B cell (primary cell): ENCODE results near the gene CST5. TPM values are rescaled to one million over a fixed set of nuclear protein-coding genes. Genes with fewer than 3 reads are reported as not detected.

Experiments
- ATAC-seq: fragments of 200-7000 bp; cut with Tn5 transposase; one replicate; pipeline ENCODE4 v1.10.0; 2021; ENCODE audit warnings: low read depth, mild to moderate bottlenecking, moderate number of reproducible peaks, moderate library complexity
- CTCF ChIA-PET: fragments of 350-600 bp; sonication (Branson Sonifier 250); formaldehyde crosslinking; loops from one replicate; lab custom pipeline; 2021; ENCODE audit warnings: antibody characterized with exemption, inconsistent platforms; lab: Charles Lee
- POLR2A ChIA-PET: fragments of 350-600 bp; sonication (Branson Sonifier 250); formaldehyde crosslinking; loops from one replicate; lab custom pipeline; 2021; ENCODE audit warnings: antibody characterized with exemption; lab: Charles Lee
- DNase-seq: peaks from one replicate; pipeline ENCODE4 v3.0.0; 2013
- H2AFZ ChIP-seq: 2 replicates; pipeline ENCODE4 v1.6.1; 2012; ENCODE audit warnings: mild to moderate bottlenecking, low read depth, low read length; ENCODE audit not compliant: insufficient read depth, poor library complexity, severe bottlenecking
- H3K27ac ChIP-seq, 2 donors: 1 replicate in 1 of 2; 2 replicates in 1 of 2; pipeline ENCODE4 v1.5.1; 2012 to 2013; ENCODE audit warnings: low read length in 2 of 2, mild to moderate bottlenecking in 2 of 2, moderate library complexity in 1 of 2
- H3K27me3 ChIP-seq, 4 experiments: fragments of 200-600 bp in 1 of 4; sonication (generic) in 1 of 4; replicated peaks in 1 of 4; 1 replicate in 2 of 4; 2 replicates in 2 of 4; pipeline versions ENCODE4 v1.6.1 to v1.7.0; 2013 to 2016; ENCODE audit warnings: low read length in 3 of 4, mild to moderate bottlenecking in 2 of 4, mixed read lengths in 1 of 4, moderate library complexity in 1 of 4; ENCODE audit not compliant: insufficient read depth in 4 of 4, control insufficient read depth in 3 of 4; ENCODE audit errors: control extremely low read depth in 1 of 4
- H3K36me3 ChIP-seq, 2 experiments: replicated peaks in 1 of 2; 1 replicate in 1 of 2; 2 replicates in 1 of 2; pipeline versions ENCODE4 v1.6.1 to v1.7.1; 2013; ENCODE audit warnings: low read length in 1 of 2; ENCODE audit not compliant: insufficient read depth in 2 of 2, control insufficient read depth in 1 of 2; ENCODE audit errors: control extremely low read depth in 1 of 2, extremely low read depth in 1 of 2
- H3K4me1 ChIP-seq, 2 donors: fragments of 200-600 bp in 1 of 2; sonication (generic) in 1 of 2; 1 replicate in 1 of 2; 2 replicates in 1 of 2; pipeline versions ENCODE4 v1.5.1 to v1.6.1; 2013 to 2017; ENCODE audit warnings: low read length in 2 of 2; ENCODE audit not compliant: control insufficient read depth in 2 of 2, insufficient read depth in 2 of 2
- H3K4me2 ChIP-seq: replicated peaks from 2 replicates; pipeline ENCODE3; 2012; ENCODE audit warnings: mild to moderate bottlenecking, low read depth, low read length; ENCODE audit not compliant: poor library complexity, severe bottlenecking
- H3K4me3 ChIP-seq, 5 experiments: fragments of 200-600 bp in 1 of 5; sonication (generic) in 1 of 5; 1 replicate in 3 of 5; 2 replicates in 2 of 5; pipeline versions ENCODE4 v1.5.1 to v1.7.0; 2011 to 2016; ENCODE audit warnings: low read length in 4 of 5, mild to moderate bottlenecking in 4 of 5, low read depth in 2 of 5, control low read depth in 1 of 5, moderate library complexity in 1 of 5; ENCODE audit not compliant: insufficient read depth in 1 of 5; ENCODE audit errors: control extremely low read depth in 1 of 5, extremely low read depth in 1 of 5
- H3K79me2 ChIP-seq: fragments of 200-600 bp; sonication (generic); one replicate; pipeline ENCODE4 v1.6.0; 2016; ENCODE audit warnings: low read length; ENCODE audit not compliant: control insufficient read depth, insufficient read depth
- H3K9ac ChIP-seq: fragments of 200-600 bp; sonication (generic); 2 replicates; pipeline ENCODE4 v1.6.1; 2017; ENCODE audit warnings: mild to moderate bottlenecking, low read length, moderate library complexity
- H3K9me3 ChIP-seq, 3 donors: one replicate each; pipeline versions ENCODE4 v1.6.1 to v1.7.1; 2013; ENCODE audit warnings: low read length in 2 of 3; ENCODE audit not compliant: control insufficient read depth in 2 of 3, insufficient read depth in 1 of 3; ENCODE audit errors: control extremely low read depth in 1 of 3
- H4K20me1 ChIP-seq: 2 replicates; pipeline ENCODE4 v1.6.0; 2012; ENCODE audit warnings: mild to moderate bottlenecking, low read length; ENCODE audit not compliant: insufficient read depth, control insufficient read depth, poor library complexity, severe bottlenecking
- H3K27ac Mint-ChIP-seq: one replicate; pipeline ENCODE4 v1.8.0; 2021; ENCODE audit warnings: mixed read lengths
- H3K27me3 Mint-ChIP-seq: one replicate; pipeline ENCODE4 v1.8.0; 2021; ENCODE audit warnings: mixed read lengths
- H3K4me1 Mint-ChIP-seq: one replicate; pipeline ENCODE4 v1.8.0; 2021; ENCODE audit warnings: mixed read lengths
- H3K4me3 Mint-ChIP-seq: one replicate; pipeline ENCODE4 v1.8.0; 2021; ENCODE audit warnings: mixed read lengths
- H3K9me3 Mint-ChIP-seq: one replicate; pipeline ENCODE4 v1.8.0; 2022; ENCODE audit warnings: mixed read lengths; ENCODE audit not compliant: insufficient read depth
- CTCF ChIP-seq: fragments of 200-600 bp; IDR thresholded peaks from one replicate; pipeline ENCODE4 v1.8.0; 2022; ENCODE audit warnings: antibody characterized with exemption, mild to moderate bottlenecking
- EZH2 ChIP-seq: IDR thresholded peaks from 2 replicates; pipeline ENCODE4 v1.6.1; 2012; ENCODE audit warnings: borderline replicate concordance, low read depth, mild to moderate bottlenecking, moderate library complexity, low read length; ENCODE audit not compliant: insufficient read depth, poor library complexity, severe bottlenecking
- WGBS: methylation state at CpG from one replicate; pipeline ENCODE4 v1.1.5; 2013; ENCODE audit warnings: missing lambda C conversion rate; ENCODE audit not compliant: insufficient coverage; 5-methylcytosine and 5-hydroxymethylcytosine counted together
- intact Hi-C: fragments of 100-400 bp; cut with micrococcal nuclease; formaldehyde crosslinking; loops from one replicate; pipeline ENCODE4 v1.10.0; 2022
- polyA plus RNA-seq: library from polyadenylated mRNA; depleted of rRNA; stranded (reverse); fragments of >200 nt; gene quantifications from 2 replicates; pipeline ENCODE4 v1.2.3, GENCODE V29; 2012
- total RNA-seq, 2 donors: library from RNA; stranded (reverse); fragments of 120-200 nt in 1 of 2; gene quantifications; 1 replicate in 1 of 2; 2 replicates in 1 of 2; pipeline versions ENCODE4 v1.2.3 to v1.2.4, GENCODE V29; 2013 to 2022

CST5 gene
- total and polyA plus RNA-seq, 2 donors (not counting 1 experiment from before 2014, with no cell fraction given) = not detected

- 89% methylated on average over 8 of the region's 9 CpGs for WGBS
- TF ChIP-seq EZH2 = no peak
- TF ChIP-seq CTCF = no peak
- Mint-ChIP-seq H3K4me1 (no peaks in the 10 kb centered on the region), H3K4me3 (no peak overlapping the region), H3K27me3 (peaks cover 6% of the 10 kb centered on the region), H3K9me3 (no peaks in the 10 kb centered on the region), H3K27ac (no peak overlapping the region)
- intact Hi-C loops = no loop called here
- no peak overlapping the region for H2AFZ ChIP-seq
- no peak for ATAC-seq
- H4K20me1 ChIP-seq = no peaks in the 10 kb centered on the region
- H3K9ac ChIP-seq = no peak overlapping the region
- DNase-seq = no peak
- no peak overlapping the region for H3K27ac ChIP-seq
- H3K27me3 ChIP-seq = no peaks in the 10 kb centered on the region
- H3K36me3 ChIP-seq = no peaks in the 10 kb centered on the region
- no peaks in the 10 kb centered on the region for H3K4me1 ChIP-seq
- no peaks in the 10 kb centered on the region for H3K9me3 ChIP-seq
- H3K4me2 ChIP-seq = no peak overlapping the region
- POLR2A ChIA-PET = no interaction called here
- CTCF ChIA-PET = interaction anchor here (1.5 kb wide), 1 partner anchor 9 kb away, joined by 4 read pairs; no protein-coding TSS in a partner anchor
- no peak overlapping the region for H3K4me3 ChIP-seq
- H3K79me2 ChIP-seq = no peaks in the 10 kb centered on the region
Measured at GRCh38 chr20:23928353-23928752, 48.8 kb upstream of the CST5 start.

DNA sequence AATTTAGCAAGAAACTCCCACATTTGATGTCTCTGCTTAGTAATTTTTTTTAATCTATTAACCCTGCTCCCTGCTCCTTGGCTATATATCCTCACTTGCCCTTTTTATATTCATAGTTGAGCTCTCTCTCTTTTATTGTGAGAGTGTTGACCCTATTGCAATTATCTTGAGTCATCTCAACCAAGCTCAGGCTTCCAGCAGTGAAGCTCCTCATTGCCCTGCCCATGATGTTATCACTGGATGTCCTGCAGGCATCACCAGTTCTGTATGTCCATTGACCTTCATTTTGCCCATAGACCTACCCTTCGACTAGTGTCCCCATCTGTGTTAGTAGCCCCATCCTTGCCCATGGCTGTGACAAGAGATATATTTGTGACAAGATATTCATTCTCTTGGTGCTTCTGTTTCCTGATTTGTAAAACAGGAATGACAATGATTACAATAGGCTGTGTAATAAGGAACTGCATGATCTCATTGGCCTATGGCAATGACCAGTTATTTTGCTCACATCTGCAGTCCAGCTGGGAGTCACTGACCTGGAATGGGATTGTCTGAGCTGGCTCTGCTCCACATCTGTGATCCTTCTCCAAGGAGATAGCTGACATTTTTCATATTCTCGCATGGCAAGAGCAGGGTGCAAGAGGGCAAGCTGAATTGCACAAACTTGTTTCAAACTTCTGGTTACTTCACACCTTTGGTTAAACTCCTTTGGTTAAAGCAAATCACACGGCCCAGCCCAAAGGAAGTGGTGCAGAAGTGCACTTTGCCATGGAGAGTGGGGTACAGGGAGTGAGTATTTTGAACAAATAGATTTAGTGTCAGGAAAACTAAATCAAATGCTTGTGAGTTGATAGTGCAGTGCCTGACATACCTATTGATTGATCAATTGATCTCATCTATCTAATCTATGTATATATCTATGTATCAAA lies 47.7 kb upstream of the CST5 start:
- intact Hi-C loops = no loop called here
- H2AFZ ChIP-seq = no peak overlapping the region
- H3K4me1 ChIP-seq = no peaks in the 10 kb centered on the region
- H3K27ac Mint-ChIP-seq = no peak overlapping the region
- H3K9me3 Mint-ChIP-seq = no peaks in the 10 kb centered on the region
- H3K27ac ChIP-seq = no peak overlapping the region
- ChIA-PET CTCF (no interaction called here), POLR2A (no interaction called here)
- peaks cover 8% of the 10 kb centered on the region for H3K27me3 Mint-ChIP-seq
- H3K4me3 Mint-ChIP-seq = no peak overlapping the region
- no peaks in the 10 kb centered on the region for H3K79me2 ChIP-seq
- no peaks in the 10 kb centered on the region for H4K20me1 ChIP-seq
- no peaks in the 10 kb centered on the region for H3K4me1 Mint-ChIP-seq
- no peaks in the 10 kb centered on the region for H3K27me3 ChIP-seq
- H3K36me3 ChIP-seq = no peaks in the 10 kb centered on the region
- H3K9me3 ChIP-seq = no peaks in the 10 kb centered on the region
- DNase-seq = no peak
- WGBS = no CpG with 5 or more reads among the region's 3 CpGs
- no peak for TF ChIP-seq EZH2
- no peak for TF ChIP-seq CTCF
- H3K4me2 ChIP-seq = no peak overlapping the region
- ATAC-seq = no peak
- no peak overlapping the region for H3K4me3 ChIP-seq
- no peak overlapping the region for H3K9ac ChIP-seq
